HG02763 (cell line): ENCODE measurements around the gene ASXL3.

Experiments used
- ATAC-seq: cut with Tn5 transposase; IDR thresholded peaks from one replicate; pipeline ENCODE4 v1.9.1; 2021; ENCODE audit warnings: mild to moderate bottlenecking, moderate library complexity; ENCODE audit not compliant: unreplicated experiment

Gene ASXL3

GRCh38 chr18:33656889-33657448, 79.0 kb downstream of the ASXL3 start:
- ATAC-seq, result no peak

GRCh38 chr18:33660696-33661310, 82.8 kb downstream of the ASXL3 start:
- ATAC-seq, result no peak

- ATAC-seq, result no peak
Observed at GRCh38 chr18:33664241-33664874, 86.3 kb downstream of the ASXL3 start.

- no peak for ATAC-seq
Observed at GRCh38 chr18:33665187-33665586, 87.2 kb downstream of the ASXL3 start.

GRCh38 chr18:33665641-33666040, 87.6 kb downstream of the ASXL3 start:
- no peak for ATAC-seq

GRCh38 chr18:33666915-33667314, 88.9 kb downstream of the ASXL3 start:
- ATAC-seq, result no peak

GRCh38 chr18:33669589-33669988, 91.6 kb downstream of the ASXL3 start:
- no peak for ATAC-seq

- ATAC-seq, result no peak
Observed at GRCh38 chr18:33670029-33670428, 92.0 kb downstream of the ASXL3 start.

GRCh38 chr18:33673689-33674088, 95.7 kb downstream of the ASXL3 start:
- no peak for ATAC-seq

GRCh38 chr18:33676593-33676992, 98.6 kb downstream of the ASXL3 start:
- ATAC-seq, result no peak

GRCh38 chr18:33677891-33678290, 99.9 kb downstream of the ASXL3 start:
- no peak for ATAC-seq

- ATAC-seq, result no peak
Observed at GRCh38 chr18:33682436-33682835, 104.4 kb downstream of the ASXL3 start.

- no peak for ATAC-seq
Observed at GRCh38 chr18:33694593-33694992, 116.6 kb downstream of the ASXL3 start.

- ATAC-seq, result no peak
Observed at GRCh38 chr18:33696332-33697162, 118.5 kb downstream of the ASXL3 start.

GRCh38 chr18:33697498-33697897, 119.5 kb downstream of the ASXL3 start:
- ATAC-seq, result no peak

- no peak for ATAC-seq
Observed at GRCh38 chr18:33699372-33699771, 121.4 kb downstream of the ASXL3 start.

- ATAC-seq, result peak; percentile 87
Observed at GRCh38 chr18:33700513-33700976, 122.5 kb downstream of the ASXL3 start.

GRCh38 chr18:33702625-33703024, 124.6 kb downstream of the ASXL3 start:
- no peak for ATAC-seq

GRCh38 chr18:33706391-33706790, 128.4 kb downstream of the ASXL3 start:
- no peak for ATAC-seq

- no peak for ATAC-seq
Observed at GRCh38 chr18:33708876-33709275, 130.9 kb downstream of the ASXL3 start.

- no peak for ATAC-seq
Observed at GRCh38 chr18:33710269-33710668, 132.2 kb downstream of the ASXL3 start.

GRCh38 chr18:33711514-33711913, 133.5 kb downstream of the ASXL3 start:
- no peak for ATAC-seq
